Stimulated activated CD4-positive, alpha-beta T cell treated with anti-CD3 and anti-CD28 coated beads, Interleukin-1b, Interleukin-23, amount 100 ng/mL, for 1 hour (primary cell): ENCODE results near the gene FXYD3.
"Not testable (repeated sequence)": the region's sequence is repeated elsewhere in the genome, so short reads cannot be mapped to it uniquely, and the experiment has no call there.

Experiments used
- DNase-seq, 2 donors: peaks; one replicate each; pipeline ENCODE4 v3.0.0-alpha.2; 2020; ENCODE audit warnings: low read depth in 2 of 2

Gene FXYD3

GRCh38 chr19:35086455-35086854, 29.2 kb upstream of the FXYD3 start:
- no peak for DNase-seq

DNA sequence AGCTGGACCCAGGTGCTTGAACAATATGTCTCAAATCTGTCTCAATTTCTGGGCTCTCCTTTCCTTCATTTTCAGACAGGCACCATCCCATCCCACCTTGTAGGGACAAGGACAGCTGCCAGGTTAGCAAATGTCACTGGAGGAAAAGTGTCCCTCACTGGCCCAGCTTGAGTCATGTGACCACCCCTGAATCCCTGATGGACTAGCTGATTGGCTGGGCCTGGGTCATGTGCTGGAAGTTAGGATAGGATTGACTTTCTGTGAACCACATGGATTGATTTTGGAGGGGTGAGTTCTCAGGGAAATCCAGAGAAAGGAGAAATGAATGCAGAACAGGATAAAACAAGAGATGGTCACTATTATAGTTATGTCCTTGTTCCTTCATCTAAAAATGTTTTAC, 28.2 kb upstream of the FXYD3 start:
- no peak for DNase-seq

DNA sequence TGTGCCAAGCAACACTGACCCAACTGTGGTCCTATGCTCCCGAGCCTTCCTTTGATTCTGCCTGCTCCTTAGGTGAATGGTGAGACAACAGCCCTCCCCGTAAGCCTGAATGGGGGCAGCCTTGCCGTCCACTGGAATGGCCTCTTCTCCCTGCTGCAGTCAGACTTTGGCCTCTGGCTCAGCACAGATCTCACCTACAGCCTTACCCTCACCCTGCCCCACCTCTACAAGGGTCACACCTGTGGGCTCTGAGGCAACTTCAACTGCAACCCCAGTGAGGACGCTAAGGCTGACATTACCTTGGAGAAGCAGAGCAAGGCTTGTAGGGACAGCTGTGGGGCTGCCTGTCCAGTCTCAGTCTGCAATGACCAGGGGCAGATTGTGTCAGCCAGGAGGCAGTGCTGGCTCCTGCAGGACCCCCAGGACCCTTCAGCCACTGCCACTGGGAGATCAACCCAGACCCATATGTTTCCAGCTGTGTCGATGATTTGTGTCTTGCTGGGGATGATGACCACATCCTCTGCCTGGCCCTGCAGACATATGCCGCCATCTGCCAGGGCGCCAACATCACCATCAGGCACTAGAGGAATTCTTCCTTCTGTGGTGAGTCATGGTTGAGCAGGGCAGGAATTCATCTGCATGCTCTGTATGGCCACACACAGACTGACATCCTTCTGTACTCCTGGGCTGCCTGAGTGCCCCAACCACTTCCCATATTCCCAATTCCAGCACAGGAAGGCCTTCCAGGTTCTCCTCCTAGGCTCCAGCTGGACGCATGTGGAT, 27.3 kb upstream of the FXYD3 start:
- no peak for DNase-seq

DNA sequence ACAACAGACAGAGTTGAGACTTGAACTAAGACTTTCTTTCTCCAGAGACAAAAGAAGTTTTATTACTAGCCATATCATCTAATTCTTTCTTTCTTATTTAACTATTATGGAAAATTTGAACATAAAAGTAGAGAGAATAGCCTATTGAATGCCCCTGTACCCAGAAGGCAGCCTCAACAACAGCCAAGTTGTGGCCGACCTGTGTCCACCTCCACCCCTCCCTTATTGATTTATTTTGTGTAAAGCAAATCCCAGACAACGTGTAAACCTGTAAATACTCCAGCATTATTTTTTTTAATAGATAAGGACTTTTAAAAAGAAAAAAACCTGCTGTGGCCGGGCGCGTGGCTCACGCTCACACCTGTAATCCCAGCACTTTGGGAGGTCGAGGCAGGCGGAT, 26.1 kb upstream of the FXYD3 start:
- no peak for DNase-seq

DNA sequence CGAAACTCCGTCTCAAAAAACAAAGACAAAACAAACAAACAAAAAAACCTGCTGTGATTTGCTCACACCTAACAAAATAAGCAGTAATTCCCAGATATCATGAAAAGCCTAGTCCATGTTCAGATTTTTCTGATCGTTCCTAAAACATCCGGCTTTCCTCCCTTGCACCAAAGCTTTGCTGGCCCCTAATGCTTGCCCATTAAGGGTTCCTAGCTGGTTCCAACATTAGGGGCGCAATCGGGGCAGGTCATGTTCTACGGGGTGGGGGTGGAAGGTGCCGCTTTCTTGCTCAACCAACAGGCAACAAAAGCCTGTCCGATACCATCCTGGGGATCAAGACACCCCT, 25.5 kb upstream of the FXYD3 start:
- DNase-seq = no peak

- DNase-seq = no peak
These were observed 25.0 kb upstream of the FXYD3 start for GRCh38 chr19:35090506-35091214.

DNA sequence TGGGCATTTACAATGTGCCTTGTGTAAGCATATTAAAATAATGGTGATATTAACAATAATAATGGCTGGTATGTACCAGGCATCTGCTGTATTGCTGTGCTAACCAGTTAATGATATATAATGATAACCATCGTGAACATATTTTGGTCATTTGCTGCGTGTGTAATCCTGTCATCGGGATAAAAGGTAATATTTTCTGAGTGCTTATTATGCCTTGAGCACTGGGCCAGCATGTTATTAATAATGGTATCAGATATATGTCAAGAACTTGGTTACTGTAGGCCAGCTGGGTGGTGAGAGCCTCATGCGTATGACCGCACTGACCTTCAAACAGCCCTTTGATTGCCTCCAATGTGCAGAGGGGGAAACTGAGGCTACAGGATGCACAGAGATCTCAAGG, 22.2 kb upstream of the FXYD3 start:
- no peak for DNase-seq

DNA sequence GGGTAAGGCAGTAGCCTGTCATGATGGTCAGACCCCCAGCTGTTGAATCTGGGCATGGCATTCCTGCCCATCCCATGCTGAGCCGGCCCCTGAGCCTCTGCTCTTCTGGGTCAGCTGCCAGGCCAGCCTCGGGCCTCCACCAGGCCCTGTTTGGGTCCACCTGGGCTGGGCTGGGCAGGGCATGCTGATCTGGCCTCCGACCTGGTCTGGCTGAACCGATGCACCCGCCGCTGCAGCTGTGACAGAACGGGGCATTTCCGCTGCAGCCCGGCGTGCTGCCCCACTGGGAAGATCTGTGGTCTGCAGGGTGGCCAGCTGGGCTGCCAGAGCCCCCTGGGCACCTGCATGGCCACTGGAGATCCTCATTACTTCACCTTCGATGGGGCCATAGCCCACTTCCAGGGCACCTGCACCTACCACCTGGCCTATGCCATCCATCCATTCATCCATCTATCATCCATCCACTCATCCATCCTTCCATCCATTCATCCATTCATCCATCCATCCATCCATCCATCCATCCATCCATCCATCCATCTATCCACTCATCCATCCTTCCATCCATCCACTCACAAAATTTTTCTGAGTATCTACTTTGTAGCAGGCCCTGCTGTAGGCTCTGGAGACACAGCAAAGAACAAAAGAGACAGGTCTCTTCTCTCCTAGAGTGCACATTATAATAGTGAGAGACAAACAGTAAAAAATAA, 21.5 kb upstream of the FXYD3 start:
- no peak for DNase-seq

GRCh38 chr19:35094656-35095055, 21.0 kb upstream of the FXYD3 start:
- no peak for DNase-seq

DNA sequence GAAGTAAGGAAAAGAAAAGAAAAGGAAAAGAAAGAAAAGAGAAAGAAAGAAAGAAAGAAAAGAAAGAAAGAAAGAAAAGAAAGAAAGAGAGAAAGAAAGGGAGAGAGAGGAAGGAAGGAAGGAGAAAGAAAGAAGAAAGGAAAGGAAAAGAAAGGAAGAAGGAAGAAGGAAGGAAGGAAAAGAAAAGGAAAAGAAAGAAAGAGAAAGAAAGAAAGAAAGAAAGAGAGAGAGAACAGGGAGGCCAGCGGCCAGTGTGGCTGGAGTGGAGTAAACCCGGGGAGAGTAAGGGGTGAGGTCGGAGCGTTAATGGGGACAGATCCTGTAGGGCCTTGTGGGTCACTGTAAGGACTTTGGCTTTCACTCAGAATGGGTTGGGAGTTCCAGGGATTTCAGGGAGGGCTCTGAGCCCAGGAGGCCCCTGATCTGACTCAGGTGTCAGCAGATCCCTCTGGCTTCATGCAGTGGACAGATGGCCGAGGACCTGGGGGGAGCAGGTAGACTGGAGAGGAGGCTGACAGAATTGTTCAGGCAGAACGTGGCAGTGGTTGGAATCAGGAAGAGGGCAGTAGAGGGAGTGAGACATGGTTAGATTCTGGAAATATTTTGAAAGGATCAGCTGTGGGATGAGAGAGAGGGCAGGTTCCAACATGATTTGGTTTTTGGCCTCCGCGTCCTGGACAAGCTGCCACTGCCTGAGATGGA, 19.8 kb upstream of the FXYD3 start:
- no peak for DNase-seq

DNA sequence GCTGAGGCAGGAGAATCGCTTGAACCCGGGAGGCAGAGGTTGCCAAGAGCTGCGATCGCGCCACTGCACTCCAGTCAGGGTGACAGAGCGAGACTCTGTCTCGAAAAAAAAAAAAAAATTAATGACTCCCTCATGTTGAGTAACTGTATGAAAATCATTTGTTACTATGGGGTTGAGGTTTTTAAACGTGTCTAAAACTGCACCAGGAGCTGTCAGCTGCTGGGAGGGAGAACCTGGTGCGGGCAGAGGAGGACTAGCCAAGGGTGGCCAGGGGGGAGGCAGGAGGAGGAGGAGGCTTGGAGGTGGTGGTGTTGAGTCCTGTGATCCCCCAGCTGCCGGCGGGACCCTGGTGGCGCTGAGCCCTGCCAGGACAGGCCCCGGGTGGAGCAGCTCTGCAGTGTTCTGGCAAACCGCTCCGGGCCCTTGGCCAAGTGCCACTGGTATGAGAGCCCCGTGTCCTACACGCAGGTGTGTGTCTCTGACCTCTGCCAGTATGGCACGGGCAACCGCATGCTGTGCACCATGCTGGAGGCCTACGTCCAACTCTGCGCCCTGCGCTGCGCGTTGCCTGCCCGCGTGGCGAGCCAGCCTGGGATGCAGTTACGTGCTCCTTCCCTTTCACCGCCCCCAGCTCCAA, 17.1 kb upstream of the FXYD3 start:
- DNase-seq = no peak

GRCh38 chr19:35099155-35099896, 16.3 kb upstream of the FXYD3 start:
- DNase-seq = no peak

GRCh38 chr19:35099897-35100275, 15.7 kb upstream of the FXYD3 start:
- no peak for DNase-seq

- DNase-seq = no peak
These were observed 14.8 kb upstream of the FXYD3 start for GRCh38 chr19:35100588-35101533.

DNA sequence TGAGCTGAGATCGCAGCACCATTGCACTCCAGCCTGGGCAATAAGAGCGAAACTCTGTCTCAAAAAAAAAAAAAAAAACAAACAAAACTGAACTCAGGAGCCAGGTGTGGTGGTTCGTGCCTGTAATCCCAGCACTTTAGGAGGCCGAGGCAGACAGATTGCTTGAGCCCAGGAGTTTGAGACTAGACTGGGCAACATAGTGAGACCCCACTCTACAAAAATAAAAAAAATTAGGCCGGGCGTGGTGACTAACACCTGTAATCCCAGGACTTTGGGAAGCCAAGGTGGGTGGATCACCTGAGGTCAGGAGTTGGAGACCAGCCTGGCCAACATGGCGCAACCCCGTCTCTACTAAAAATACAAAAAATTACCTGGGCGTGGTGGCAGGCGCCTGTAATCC, 13.7 kb upstream of the FXYD3 start:
- not testable (repeated sequence) for DNase-seq

DNA sequence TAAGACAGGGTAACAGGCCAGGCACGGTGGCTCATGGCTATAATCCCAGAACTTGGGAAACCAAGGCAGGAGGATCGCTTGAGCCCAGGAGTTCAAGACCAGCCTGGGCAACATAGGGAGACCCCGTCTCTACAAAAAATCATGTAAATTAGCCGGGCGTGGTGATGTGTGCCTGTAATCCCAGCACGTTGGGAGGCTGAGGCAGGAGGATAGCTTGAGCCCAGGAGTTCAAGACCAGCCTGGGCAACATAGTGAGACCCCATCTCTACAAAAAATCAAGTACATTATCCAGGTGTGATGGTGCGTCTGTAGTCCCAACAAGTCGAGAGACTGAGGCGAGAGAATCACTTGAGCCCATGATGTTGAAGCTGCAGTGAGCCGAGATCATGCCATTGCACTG, 12.0 kb upstream of the FXYD3 start:
- not testable (repeated sequence) for DNase-seq

DNA sequence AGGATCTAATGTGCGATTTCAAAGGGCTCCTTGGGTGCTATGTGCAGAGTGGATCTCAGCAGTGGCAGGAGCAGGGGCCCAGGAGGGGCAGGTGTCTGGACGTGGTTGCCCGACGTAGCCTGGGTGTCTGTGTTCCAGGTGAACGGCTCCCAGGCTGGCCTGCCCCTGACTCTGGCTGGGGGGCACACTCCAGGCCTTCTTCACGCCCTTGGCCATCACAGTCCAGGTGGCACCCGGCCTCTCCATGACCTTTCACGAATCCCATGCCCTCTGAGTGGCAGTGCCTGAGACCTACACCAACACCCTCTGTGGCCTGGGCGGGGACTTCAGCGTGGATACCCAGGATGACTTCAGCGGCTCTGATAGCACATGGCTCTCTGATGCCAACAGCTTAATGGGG, 11.3 kb upstream of the FXYD3 start:
- no peak for DNase-seq

DNA sequence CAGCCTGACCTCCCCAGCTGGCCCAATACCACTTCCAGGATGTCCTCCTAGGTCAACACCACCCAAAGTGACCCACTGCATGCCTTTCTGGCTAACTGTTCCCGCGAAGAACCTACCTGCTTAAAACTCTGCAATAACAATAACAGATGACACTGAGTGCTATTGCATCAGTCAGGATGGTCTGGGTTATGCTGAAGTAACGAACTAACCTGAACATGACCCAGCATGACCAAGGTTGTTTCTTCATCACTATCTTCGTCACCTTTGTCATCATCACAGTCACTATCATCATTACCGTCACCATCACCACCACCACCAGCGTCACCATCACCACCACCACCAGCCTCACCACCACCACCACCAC, 10.6 kb upstream of the FXYD3 start:
- DNase-seq = no peak

GRCh38 chr19:35105411-35106290, 10.0 kb upstream of the FXYD3 start:
- no peak for DNase-seq
